ENCODE data around the gene GLE1. TPM values are rescaled to one million over a fixed set of nuclear protein-coding genes. Genes with fewer than 3 reads are reported as not detected.

Gene GLE1
- total and polyA plus RNA-seq, 8 donors, result 10.3 to 33.5 (median 14.0) TPM

GRCh38 chr9:128526720-128527119 lies 22.2 kb downstream of the GLE1 start:
- H3K27ac ChIP-seq, result no peak overlapping the region
- no peak overlapping the region for H3K4me3 ChIP-seq
- H3K9me3 ChIP-seq, result no peaks in the 10 kb centered on the region
- WGBS, 5 donors, result 76 to 91% (median 86%) methylated on average over 2 of the region's 2 CpGs
- peaks cover 0 to 12% (median 4%) of the 10 kb centered on the region in 4 donors for H3K4me1 ChIP-seq
- no peaks in the 10 kb centered on the region for H3K27me3 ChIP-seq
- TF ChIP-seq EP300 (IDR thresholded peaks at IDR 0.05), result no peak
- TF ChIP-seq POLR2AphosphoS5 (IDR thresholded peaks at IDR 0.05), result no peak
- TF ChIP-seq CTCF (IDR thresholded peaks at IDR 0.05), result no peak
- no peak for TF ChIP-seq POLR2A (IDR thresholded peaks at IDR 0.05)
- DNase-seq, result no peak
- intact Hi-C loops (cut with DNase I; ENCODE audit: low total_unique reads), result no loop called here
- H3K36me3 ChIP-seq, result peaks cover 70 to 100% (median 98%) of the 10 kb centered on the region in 4 donors

GRCh38 chr9:128528445-128529160 lies 24.1 kb downstream of the GLE1 start:
- 86 to 93% (median 91%) methylated on average over 15 of the region's 15 CpGs for WGBS, 5 donors
- intact Hi-C loops (cut with DNase I; ENCODE audit: low total_unique reads), result no loop called here

GRCh38 chr9:128529191-128529590 lies 24.7 kb downstream of the GLE1 start:
- peaks cover 74 to 100% (median 100%) of the 10 kb centered on the region in 4 donors for H3K36me3 ChIP-seq
- TF ChIP-seq EP300 (IDR thresholded peaks at IDR 0.05) (no peak), POLR2AphosphoS5 (IDR thresholded peaks at IDR 0.05) (no peak), CTCF (IDR thresholded peaks at IDR 0.05) (no peak), POLR2A (IDR thresholded peaks at IDR 0.05) (no peak)
- H3K27me3 ChIP-seq, result no peaks in the 10 kb centered on the region
- no peak overlapping the region for H3K4me3 ChIP-seq
- no peaks in the 10 kb centered on the region for H3K4me1 ChIP-seq
- no peak for DNase-seq
- intact Hi-C loops (cut with DNase I; ENCODE audit: low total_unique reads), result no loop called here
- 78 to 88% (median 81%) methylated on average over 4 of the region's 4 CpGs for WGBS, 5 donors
- no peaks in the 10 kb centered on the region for H3K9me3 ChIP-seq
- H3K27ac ChIP-seq, result no peak overlapping the region

More at GRCh38 chr9:128528445-128529160, 24.1 kb downstream of the GLE1 start:
- H3K36me3 ChIP-seq, result peaks cover 73 to 100% (median 100%) of the 10 kb centered on the region in 4 donors
- no peak overlapping the region for H3K4me3 ChIP-seq
- H3K27ac ChIP-seq, result no peak overlapping the region
- no peaks in the 10 kb centered on the region for H3K27me3 ChIP-seq
- TF ChIP-seq CTCF (IDR thresholded peaks at IDR 0.05), result no peak
- TF ChIP-seq POLR2AphosphoS5 (IDR thresholded peaks at IDR 0.05), result no peak
- no peak for DNase-seq
- H3K4me1 ChIP-seq, result peaks cover 0 to 2% (median under 1%) of the 10 kb centered on the region in 4 donors
- no peaks in the 10 kb centered on the region for H3K9me3 ChIP-seq

GRCh38 chr9:128532581-128532980 lies 28.1 kb downstream of the GLE1 start:
- H3K36me3 ChIP-seq, result peaks cover 64 to 100% (median 100%) of the 10 kb centered on the region in 4 donors
- H3K4me1 ChIP-seq, result no peaks in the 10 kb centered on the region
- TF ChIP-seq POLR2A (IDR thresholded peaks at IDR 0.05), result no peak
- TF ChIP-seq CTCF (IDR thresholded peaks at IDR 0.05), result no peak
- no peak for TF ChIP-seq POLR2AphosphoS5 (IDR thresholded peaks at IDR 0.05)
- no peak overlapping the region for H3K4me3 ChIP-seq
- no peak overlapping the region for H3K27ac ChIP-seq
- no peaks in the 10 kb centered on the region for H3K9me3 ChIP-seq
- no peaks in the 10 kb centered on the region for H3K27me3 ChIP-seq
- intact Hi-C loops (cut with DNase I; ENCODE audit: low total_unique reads), result no loop called here
- no peak for DNase-seq
- 89 to 99% (median 95%) methylated on average over 4 of the region's 4 CpGs for WGBS, 5 donors

Data from stomach (tissue), 9 donors.